ENCODE data around the gene PRAF2.

DNA sequence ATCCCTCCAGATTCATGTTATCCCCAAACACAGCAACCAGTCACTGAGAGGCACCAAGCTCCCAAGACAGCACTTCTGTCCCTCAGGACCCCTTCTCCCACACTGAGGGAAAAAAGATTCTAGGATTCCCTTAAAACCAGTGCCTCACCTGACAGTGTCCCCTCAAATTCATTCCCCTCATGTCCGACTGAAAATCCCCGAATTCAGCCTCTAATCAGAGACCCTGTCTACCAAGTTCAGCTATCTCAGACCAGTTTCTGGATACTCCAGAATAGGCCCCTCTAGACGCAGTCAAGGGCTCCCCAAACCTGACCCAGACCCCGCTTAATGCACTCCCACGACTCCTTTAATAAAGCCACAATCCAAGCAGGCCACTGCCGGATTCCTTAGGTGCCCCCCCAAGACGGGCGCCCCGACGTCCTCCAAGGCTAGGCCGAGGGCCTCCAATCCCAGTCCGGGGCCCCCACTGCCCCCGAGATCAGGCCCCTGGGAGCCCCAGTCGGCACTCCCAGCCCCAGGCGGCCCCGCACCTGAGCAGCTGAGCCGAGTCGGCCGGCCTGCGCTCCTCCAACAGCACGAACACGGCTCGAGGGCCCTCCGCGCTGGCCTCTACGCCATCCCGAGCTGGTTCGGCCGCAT lies 31.1 kb downstream of the PRAF2 start:
- TF ChIP-seq, protein P1, sequence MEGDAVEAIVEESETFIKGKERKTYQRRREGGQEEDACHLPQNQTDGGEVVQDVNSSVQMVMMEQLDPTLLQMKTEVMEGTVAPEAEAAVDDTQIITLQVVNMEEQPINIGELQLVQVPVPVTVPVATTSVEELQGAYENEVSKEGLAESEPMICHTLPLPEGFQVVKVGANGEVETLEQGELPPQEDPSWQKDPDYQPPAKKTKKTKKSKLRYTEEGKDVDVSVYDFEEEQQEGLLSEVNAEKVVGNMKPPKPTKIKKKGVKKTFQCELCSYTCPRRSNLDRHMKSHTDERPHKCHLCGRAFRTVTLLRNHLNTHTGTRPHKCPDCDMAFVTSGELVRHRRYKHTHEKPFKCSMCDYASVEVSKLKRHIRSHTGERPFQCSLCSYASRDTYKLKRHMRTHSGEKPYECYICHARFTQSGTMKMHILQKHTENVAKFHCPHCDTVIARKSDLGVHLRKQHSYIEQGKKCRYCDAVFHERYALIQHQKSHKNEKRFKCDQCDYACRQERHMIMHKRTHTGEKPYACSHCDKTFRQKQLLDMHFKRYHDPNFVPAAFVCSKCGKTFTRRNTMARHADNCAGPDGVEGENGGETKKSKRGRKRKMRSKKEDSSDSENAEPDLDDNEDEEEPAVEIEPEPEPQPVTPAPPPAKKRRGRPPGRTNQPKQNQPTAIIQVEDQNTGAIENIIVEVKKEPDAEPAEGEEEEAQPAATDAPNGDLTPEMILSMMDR (IDR thresholded peaks at IDR 0.05; ENCODE audit: borderline replicate concordance, extremely low read depth, low read length, poor library complexity, severe bottlenecking) = no peak
- no peak for TF ChIP-seq EZH2 (IDR thresholded peaks at IDR 0.05; ENCODE audit: borderline replicate concordance, low read depth, low read length, severe bottlenecking)
